ENCODE data around the gene UPK3A. TPM values are rescaled to one million over a fixed set of nuclear protein-coding genes. Genes with fewer than 3 reads are reported as not detected.

Gene UPK3A
- polyA plus RNA-seq, 1 donor from 2014 or later: not detected

DNA sequence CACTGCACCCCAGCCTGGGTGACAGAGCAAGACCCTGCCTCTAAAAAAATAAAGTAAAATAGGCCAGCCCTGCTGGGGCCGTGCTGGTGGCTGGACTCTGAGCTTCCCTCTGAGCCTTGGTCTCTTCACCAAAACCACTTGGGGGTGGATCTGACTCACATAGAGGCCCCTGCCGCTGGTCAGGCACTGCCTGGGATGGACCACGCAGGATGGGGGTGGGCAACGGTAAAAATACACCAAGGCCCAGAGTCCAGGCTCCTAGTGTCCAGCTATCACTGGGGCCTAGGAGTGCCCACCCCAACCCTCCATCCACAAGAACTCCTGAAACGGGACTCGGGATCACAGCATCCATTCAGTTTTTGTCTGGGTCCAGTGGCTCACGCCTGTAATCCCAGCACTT, 12.3 kb upstream of the UPK3A start:
- Histone ChIP-seq H4K20me1 (ENCODE audit: insufficient read depth) (no peaks in the 10 kb centered on the region), H3K27ac (ENCODE audit: low read length) (no peak overlapping the region), H3K4me3 (ENCODE audit: low read length) (no peak overlapping the region), H3K9ac (ENCODE audit: low read length) (no peak overlapping the region), H3K4me2 (ENCODE audit: low read length) (no peak overlapping the region), H3K9me2 (ENCODE audit: insufficient read depth, low read length) (no peaks in the 10 kb centered on the region), H3K36me3 (ENCODE audit: insufficient read depth, low read length) (no peaks in the 10 kb centered on the region), H3K27me3 (ENCODE audit: insufficient read depth, low read depth, low read length) (no peaks in the 10 kb centered on the region), H3K9me3 (ENCODE audit: low read length) (no peaks in the 10 kb centered on the region), H2AFZ (ENCODE audit: low read depth, low read length) (no peak overlapping the region), H3K79me2 (replicated peaks; ENCODE audit: insufficient read depth, low read length) (no peaks in the 10 kb centered on the region), H3F3A (ENCODE audit: insufficient read depth, low read length, poor library complexity, severe bottlenecking) (no peaks in the 10 kb centered on the region)
- TF ChIP-seq EZH2 (IDR thresholded peaks at IDR 0.05; ENCODE audit: borderline replicate concordance, insufficient read depth, low read length, poor library complexity, severe bottlenecking) (no peak), RAD21 (conservative IDR thresholded peaks at IDR 0.05) (no peak), TAF1 (IDR thresholded peaks at IDR 0.05; ENCODE audit: low read depth) (no peak), POLR2AphosphoS5 (IDR thresholded peaks at IDR 0.05) (no peak), SMC3 (conservative IDR thresholded peaks at IDR 0.05; ENCODE audit: poor library complexity) (no peak), REST (IDR thresholded peaks at IDR 0.05; ENCODE audit: borderline replicate concordance) (no peak), CTCF (IDR thresholded peaks at IDR 0.05; ENCODE audit: poor library complexity, severe bottlenecking) (no peak), MXI1 (conservative IDR thresholded peaks at IDR 0.05; ENCODE audit: poor library complexity, severe bottlenecking) (no peak), EP300 (conservative IDR thresholded peaks at IDR 0.05; ENCODE audit: poor library complexity, severe bottlenecking) (no peak)

DNA sequence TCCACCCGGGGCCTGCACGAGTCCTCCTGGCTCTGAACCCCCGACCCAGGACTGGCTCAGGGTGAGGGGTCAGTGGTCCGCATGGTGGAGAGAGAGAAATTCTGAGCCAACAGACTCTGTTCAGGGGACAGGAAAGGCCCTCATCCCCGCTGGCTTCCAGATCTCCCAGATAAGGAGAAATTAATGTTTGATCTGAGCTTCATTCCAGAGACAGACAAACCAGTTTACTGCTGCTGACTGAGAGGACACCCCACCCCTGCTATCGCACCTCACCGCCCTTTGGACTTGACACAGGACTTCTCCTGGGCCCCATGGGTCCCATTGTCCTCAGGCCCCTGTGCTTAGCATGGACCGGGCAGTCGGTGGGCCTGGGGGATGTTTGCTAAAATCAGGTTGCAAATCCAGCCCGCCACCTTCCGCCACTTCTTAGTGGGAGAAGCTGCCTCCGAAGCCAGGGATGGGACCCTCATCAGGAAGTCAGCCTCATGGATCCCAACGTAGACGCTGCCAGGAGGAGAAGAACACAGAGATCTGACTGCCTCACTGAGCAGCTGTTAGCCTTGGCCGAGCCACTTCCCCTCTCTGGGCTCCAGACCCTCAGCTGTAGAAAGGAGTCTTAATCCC, 11.2 kb upstream of the UPK3A start:
- no peaks in the 10 kb centered on the region for H3K9me2 ChIP-seq (ENCODE audit: insufficient read depth, low read length)
- TF ChIP-seq CTCF (IDR thresholded peaks at IDR 0.05; ENCODE audit: poor library complexity, severe bottlenecking): no peak
- TF ChIP-seq EZH2 (IDR thresholded peaks at IDR 0.05; ENCODE audit: borderline replicate concordance, insufficient read depth, low read length, poor library complexity, severe bottlenecking): no peak
- TF ChIP-seq RAD21 (conservative IDR thresholded peaks at IDR 0.05): no peak
- TF ChIP-seq EP300 (conservative IDR thresholded peaks at IDR 0.05; ENCODE audit: poor library complexity, severe bottlenecking): no peak
- no peak for TF ChIP-seq POLR2AphosphoS5 (IDR thresholded peaks at IDR 0.05)
- no peak for TF ChIP-seq SMC3 (conservative IDR thresholded peaks at IDR 0.05; ENCODE audit: poor library complexity)
- TF ChIP-seq REST (IDR thresholded peaks at IDR 0.05; ENCODE audit: borderline replicate concordance): no peak
- no peaks in the 10 kb centered on the region for H3K27me3 ChIP-seq (ENCODE audit: insufficient read depth, low read depth, low read length)
- no peak overlapping the region for H3K27ac ChIP-seq (ENCODE audit: low read length)
- H3K4me2 ChIP-seq (ENCODE audit: low read length): no peak overlapping the region
- H3K79me2 ChIP-seq (replicated peaks; ENCODE audit: insufficient read depth, low read length): no peaks in the 10 kb centered on the region
- no peak overlapping the region for H2AFZ ChIP-seq (ENCODE audit: low read depth, low read length)
- H3K9me3 ChIP-seq (ENCODE audit: low read length): no peaks in the 10 kb centered on the region
- no peak overlapping the region for H3K9ac ChIP-seq (ENCODE audit: low read length)
- H3K4me3 ChIP-seq (ENCODE audit: low read length): no peak overlapping the region
- H3F3A ChIP-seq (ENCODE audit: insufficient read depth, low read length, poor library complexity, severe bottlenecking): no peaks in the 10 kb centered on the region
- no peaks in the 10 kb centered on the region for H3K36me3 ChIP-seq (ENCODE audit: insufficient read depth, low read length)
- no peaks in the 10 kb centered on the region for H4K20me1 ChIP-seq (ENCODE audit: insufficient read depth)

Measured in neural cell (in vitro differentiated cells).